Midbrain (tissue), 1 donor: ENCODE measurements around the gene ZIC4.

Experiments used
- DNase-seq: peaks from one replicate; lab custom pipeline; 2025; lab: John Stamatoyannopoulos, UW

The ZIC4 gene

DNA sequence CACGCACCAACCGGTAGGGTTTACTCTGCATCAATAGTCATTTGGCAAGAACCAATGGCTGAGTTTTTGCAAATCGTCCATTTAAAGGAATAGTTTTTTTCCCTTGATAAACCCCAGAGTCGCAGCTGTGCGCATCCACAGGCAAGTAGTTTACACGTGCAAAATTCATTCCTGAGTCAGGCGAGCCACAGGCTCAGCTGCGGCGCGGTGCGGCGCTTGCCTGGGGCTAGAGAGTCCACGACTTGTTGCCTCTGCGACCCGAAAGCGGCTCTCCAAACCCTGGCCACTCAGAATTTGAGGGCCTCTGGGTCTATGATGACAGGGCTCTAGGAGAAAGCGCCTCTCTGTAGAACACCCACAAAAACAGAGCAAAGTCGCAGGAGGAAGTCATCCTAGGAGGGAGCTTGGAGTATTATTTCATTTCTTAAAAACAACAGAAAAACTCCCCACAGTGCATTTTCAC is 36.7 kb downstream of the ZIC4 start:
- no peak for DNase-seq

DNA sequence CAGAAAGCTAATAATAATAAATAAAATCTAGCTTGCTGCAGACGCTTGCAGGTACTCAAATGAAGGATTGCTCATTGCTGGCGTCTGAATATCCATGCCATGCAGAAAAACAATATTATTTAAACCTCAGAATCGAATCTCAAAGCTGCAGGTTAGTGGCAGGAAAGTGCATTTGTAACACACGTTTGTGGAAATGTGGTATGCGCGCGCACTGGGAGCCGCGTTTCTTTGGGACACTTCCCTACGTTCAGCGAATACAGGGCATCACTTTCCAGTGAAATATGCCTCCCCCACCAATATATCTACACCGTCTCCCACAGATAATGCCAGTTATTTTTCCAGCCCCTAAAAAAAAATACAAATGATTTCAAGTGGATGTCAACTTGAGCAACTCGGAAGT is 37.1 kb downstream of the ZIC4 start:
- DNase-seq = no peak

DNA sequence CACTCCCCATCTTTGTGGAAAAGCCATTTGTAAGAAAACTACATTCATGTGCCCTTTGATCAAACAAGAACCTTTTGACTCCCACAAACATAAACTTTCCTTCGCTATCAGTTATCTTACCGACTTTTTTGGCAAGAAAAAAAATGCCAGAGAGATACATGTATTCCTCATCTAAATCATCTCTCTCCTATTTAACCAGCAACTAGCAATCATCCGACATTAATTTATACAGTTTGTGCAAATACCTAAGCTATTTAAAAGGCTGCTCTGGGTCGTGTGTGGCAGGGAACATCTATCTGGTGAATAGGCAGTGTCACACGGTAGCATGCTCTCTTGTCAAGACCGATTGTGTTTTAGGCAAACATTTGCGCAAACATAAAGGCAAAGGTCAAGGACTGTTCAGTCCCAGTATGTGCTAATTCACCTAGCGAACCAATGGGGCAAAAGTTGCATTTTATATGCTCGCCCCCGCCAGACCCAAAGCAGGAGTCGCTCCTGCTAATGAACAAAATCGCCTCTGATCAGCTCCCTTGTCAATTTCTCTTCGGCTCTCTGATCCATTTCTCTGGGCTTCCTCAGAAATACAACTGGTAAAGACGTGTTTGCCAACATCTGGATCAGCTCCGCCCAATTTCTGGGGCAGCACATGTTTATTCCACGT is 37.7 kb downstream of the ZIC4 start:
- DNase-seq = no peak

DNA sequence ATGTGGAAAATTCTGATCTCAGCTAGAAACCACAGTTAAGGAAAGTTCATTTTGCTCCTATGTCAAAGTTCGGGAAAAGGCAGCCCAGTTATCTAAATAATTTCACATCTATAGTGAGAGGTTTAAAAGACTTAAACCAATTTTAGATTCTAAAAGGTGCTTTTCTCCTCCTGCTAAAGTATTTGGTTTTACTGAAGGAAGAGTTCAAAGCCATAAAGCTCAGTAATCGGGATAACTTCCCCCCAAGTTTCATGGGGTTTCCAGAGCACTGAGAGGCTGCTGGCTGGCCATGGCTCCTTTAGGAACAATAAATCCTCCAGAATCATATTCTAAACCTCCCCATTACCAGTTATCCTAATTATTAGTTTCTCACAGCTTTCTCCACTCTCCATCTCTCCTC is 38.2 kb downstream of the ZIC4 start:
- DNase-seq = no peak

DNA sequence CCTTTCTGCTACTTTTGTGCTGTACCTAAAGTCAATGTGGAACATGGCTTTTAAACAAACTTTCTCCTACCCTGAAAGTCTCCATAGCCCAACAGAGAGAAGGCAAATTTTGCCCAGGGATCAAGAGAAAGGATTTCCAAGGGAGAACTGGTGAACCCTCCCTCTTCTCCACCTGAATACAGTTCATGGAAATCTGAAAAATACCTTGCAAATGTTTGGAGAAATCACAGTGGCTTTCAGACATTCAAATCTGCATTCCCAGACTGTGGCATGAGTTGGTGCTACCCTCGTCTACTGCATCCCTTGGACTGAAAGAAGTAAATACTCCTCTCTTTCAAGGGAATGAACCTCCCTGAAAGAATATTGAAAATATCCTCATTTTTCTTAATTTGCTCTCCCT is 38.7 kb downstream of the ZIC4 start:
- DNase-seq = no peak

DNA sequence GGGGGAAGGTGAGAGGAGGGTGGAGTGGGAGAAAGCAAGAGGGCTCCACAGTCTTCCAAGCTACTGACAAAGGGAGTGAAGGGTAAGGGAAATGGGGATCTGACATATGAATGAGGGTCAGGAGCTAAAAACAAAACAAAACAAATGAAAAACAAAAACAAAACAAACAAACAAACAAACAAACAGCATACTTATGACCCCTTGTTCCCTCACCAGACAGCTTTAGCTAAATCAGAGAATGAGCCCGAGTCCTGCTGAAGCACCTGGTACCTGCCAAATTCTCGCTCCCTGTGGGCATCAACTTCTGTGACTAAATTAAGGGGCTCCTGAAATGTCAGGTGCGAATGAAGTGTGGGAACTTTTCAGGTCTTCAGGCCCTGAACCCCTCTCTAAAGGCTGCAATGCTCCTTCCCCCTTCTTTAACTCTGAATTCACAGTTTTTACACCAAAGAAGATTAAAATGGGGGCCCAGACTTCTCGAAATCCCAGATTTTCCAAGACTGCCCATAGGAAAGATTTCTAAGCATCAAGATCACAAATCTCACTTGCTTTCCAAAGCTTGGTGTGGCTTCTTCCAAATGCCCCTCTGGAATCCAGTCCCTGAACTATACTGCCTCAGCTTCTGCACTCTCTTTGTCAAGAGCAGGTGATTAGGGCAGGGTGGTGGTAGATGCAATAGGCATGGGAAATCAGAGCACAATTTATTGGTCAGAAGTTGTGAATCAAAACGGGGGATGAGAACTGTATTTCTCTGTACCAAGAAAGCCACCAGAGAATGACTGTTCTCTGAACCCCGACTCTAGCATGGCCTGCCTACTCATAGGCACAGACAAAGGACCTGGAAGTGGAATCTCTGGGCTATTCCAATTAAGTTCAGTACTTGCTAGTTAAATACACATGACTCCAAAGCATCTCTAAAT is 40.9 kb downstream of the ZIC4 start:
- no peak for DNase-seq

DNA sequence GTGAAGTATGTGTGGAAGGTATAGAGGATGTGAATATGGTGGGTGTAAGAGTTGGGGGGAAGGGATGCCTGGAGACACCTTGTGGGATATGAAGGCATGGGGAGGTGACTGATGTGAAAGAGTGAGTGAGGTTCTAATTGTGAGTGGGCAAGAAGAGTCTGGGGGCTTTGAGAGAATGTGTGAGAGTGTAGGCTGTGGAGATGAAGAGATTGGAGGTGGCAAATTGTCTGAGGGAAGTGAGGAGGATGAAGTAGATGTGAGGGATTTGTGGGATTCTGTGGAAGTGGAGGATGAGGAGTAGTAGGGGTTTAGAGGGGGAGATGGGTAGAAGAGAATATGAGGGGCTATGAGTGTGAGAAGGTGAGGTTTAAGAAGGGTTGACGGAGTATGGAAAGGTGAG is 41.6 kb downstream of the ZIC4 start:
- no peak for DNase-seq

DNA sequence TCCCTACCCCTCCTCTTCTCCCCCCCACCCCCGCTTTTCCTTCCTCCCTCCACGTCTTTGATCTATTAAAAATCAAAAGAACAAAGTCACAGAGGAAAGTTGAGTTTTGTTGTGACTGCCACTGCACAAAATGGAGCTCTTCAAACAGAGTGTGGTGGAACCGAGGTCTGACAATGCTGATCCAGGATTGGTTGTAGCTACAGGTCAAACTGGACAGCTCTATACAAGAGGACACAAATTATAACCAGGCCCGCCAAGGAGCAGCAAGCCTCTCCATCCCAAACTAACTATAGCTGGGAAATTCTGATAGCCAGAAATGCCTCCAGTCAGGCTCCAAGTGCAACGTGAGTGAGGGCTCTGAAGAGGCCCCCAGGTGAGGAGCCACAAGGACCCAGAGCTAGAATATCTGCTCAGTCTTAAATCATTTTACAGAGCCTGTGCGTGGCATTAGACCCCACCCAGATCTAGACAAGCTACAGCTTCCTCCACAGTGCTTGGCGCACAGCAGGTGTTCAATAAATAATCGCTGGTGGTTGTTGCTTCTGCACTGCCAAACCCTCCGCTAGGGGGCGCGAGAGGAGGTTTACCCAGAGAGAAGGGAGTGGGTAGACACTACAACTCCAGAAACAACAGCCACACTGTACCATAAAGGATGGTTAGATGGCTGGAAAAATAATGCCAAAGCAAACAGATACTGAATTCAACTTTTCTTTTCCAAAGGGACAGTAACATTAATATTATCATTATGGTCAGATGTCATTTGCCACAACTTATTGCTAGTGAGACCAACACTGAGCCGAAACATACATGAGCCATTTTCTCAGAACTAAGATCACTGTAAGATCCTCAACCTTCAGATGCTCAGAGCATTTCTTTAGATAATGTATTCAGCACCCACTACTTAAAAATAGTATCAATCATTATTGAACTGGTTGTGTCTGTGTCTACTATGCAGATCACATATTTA is 44.6 kb downstream of the ZIC4 start:
- DNase-seq = peak; percentile 5

DNA sequence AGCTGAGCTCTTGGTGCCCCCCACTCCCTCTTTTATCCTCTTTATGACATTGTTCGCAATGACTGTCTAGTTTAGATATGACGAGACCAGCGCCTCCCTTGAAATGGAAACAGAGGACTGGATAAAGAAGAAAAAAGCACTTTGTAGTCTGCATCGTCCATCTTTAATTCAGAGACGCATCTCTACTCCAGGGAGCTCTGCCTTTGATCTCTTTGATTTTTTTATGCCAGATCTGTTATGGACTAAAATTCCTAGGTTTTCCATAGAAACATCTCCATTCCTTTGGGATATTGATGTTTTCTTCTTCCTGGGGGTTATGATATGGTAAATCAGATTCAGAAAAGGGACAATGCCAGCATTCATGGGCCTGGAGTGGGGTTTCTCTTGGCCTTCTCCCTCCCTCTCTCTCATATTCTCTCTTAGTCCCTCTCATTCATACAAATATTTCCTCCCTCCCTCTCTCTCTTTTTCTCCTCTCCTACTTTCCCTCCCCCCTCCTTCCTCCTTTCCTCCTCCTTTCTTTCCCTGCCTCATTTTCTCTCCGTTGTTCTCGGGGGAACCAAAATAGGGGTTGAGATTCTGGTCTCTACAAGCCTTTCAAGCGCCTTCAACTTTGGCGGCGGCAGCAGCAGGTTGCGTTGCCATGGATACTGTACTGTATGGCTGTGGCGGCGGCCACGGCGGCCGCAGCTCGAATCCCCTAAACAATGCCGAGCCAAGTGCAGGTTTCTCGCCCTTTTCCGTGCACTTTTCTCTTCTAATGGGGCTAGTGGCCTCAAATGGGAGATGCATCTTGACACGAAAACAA is 45.5 kb downstream of the ZIC4 start:
- DNase-seq = no peak

DNA sequence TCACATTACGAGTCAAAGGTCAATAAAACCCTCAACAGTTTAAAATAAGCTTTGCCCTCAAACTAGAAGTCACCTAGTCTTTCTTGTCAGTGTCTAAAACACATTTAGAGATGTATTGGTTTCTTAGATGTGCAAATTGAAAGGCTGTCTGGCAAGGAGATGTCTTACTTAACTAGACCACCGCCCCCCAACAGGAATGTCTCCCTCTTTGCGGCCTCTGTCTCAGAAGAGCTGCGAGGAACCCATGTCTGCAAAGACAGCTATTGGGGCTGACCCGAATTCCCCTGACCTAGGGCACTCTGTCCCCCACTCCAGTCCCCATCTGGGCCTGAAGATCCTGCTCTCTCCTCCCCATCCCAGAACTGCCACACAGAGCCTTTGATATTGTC is 46.3 kb downstream of the ZIC4 start:
- DNase-seq = no peak

DNA sequence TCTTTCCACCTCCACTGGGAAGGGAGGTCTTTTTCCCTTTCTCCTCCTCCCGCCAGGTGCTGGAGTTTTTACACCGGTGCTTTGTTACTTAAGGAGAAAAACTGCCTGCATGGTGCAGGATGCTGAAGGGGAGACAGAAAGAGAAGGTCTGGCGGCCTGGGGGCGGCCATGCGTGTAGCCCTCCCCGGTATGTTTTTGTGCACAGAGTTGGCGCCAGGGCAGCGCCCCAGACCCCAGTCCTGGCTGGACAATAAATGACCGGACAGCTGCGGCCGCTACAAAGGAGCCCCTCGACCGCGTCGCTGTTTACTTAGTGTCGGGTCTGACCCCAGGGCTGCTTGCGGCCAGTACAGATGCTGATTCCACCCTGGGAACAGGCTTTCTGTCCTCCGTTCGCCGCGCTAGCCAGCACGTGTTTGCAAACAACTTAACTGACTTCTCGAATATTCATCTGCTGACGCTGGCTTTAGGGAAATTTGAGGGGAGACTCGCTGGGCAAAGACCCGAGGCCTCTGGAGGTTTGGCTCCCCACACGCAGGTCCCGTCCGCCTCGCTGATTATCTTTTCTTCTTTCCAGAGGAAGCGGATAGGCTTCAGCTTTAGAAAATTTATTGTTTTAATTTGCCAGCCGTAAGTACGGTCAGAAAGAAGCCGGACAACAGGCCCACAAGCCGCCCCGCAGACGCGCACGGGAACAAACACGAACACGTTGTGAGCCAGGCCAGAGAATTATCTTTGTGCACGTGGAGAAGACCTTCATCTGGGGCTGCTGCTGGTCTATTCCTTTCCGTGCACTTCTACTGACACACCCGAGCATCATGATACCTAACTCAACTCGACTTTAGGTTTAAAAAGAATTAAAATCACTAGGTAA is 46.9 kb downstream of the ZIC4 start:
- DNase-seq = no peak

DNA sequence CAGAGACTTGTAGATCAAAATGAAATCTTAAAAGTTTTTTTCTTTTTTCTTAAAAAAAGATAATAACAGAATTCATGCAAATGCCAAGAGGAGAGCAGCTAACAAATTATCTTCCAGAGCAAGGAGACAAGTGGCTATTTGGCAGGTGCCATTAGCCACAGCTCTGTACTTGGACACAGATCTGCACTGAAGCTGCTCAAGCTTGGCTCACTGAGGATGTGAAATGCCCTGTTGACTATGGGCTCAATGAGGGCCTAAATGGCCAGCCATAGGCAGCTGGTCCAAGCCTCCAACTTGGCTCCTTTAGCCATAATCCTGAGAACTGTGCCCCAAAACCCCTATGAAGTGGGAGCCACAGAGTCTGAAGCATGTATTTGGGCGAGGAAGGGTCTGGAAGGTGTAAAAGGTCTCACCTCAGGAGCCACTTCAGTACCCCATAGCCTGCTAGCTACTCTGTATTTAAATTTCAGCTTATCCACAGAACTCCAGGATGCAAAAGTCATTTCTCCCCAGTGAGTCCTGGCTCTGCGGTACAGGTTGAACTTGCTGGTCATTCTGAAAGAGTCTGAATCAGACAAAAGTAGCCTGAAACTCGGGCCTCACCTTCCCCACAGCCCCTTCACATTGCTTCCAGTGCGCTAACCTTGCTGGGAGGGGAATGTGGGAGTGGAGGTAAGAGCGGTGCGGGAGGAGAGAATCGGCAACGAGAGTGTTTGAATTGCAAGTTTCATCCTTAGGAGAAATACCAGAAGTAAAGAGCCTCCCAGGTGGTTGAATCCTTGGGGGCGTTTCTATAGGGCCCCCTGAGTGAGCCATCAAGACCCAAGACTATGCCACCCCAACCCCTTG is 48.0 kb downstream of the ZIC4 start:
- DNase-seq = no peak

DNA sequence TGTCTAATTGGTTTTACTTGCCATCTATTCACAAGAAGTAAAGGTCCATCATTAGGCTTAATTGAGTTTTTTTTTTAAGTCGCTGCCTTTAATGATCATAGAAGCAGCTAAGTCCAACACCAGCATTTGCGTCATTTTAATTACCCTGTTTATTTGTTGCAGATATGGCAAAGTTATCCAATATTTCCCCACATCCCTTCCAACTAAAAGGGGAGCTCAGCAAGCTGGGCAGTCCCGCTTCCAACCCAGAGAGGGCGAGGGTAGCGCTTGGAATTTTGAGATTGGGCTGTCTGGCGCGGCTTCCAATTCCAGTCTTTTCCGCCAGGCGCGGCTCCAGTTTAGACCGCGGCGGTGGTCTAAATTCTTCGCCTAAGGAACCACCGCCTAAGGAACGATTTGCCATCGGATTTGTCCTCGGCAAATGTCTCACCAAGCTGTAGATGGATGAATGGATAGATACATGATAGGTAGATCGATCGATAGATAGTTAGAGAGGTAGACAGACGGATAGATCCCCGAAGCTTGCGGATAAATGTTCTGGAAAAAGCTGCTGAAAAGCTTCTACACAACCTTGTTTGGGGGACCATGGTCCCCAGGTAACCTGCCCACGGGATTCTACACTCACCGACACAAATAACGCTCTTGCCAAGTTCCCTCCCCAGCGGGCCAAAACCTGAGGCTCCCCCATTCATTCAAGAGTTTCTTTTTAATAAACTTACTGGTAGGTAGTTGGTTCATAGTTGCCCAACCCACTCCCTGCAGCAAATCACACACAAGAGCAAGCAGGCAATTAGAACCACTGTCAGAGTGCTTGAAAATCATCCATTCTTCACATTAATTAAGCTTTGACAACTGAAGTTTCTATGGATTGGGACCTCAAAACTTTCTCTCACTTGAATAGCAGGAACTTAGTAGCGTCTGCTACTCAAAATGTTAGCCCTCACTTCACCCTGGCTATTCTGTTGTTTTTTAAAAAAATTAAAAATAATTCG is 49.1 kb downstream of the ZIC4 start:
- DNase-seq = no peak

DNA sequence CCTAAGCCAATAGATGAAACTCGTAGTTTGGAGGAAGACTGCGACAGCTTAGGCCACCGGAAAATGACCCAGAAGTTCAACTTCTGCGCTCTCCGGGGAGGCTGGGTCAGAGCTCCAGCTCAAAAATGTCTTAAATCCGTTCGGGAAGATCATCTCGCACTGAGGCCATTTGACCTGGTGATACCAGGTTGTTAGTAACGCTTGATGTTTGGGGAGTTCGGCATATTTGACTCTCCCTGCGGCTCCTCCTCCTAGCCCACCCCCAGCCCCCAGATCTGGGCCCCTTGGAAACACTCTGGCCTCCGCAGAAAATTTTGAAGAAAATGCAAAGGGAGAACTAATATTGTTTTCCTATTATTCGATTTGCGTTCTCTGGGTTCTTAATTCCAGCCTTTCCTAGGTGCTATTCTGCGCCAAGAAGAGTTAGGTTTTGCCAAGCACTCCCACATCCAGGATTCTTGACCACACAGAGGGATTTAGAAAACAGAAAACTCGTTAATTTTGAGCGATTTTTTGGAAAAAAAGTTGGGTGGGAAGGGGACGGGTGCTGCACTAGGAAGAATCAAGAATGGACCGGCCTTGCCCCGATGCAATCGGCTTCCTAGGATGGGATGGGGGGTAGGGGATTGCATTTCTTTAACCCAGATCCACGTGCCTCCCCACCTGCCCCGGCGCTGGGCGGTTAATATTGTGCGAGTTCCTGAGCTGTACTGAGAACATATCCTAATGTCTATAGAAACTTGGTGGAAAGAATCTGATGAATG is 50.0 kb downstream of the ZIC4 start:
- DNase-seq = no peak

DNA sequence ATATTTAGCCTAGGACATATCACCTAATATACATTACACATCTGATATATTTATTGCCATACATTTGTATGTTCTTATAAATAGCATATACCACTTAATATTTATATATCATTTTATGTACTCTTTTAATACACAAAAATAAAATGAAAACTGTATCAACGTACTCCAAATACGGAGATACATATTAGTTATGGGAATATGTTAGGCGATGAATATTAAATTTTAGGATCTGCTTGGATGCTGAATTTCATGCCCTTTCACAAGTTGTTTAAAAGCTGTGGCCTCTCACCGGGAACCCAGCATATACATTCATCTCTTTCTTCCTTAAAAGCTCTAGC is 50.6 kb downstream of the ZIC4 start:
- DNase-seq = no peak

DNA sequence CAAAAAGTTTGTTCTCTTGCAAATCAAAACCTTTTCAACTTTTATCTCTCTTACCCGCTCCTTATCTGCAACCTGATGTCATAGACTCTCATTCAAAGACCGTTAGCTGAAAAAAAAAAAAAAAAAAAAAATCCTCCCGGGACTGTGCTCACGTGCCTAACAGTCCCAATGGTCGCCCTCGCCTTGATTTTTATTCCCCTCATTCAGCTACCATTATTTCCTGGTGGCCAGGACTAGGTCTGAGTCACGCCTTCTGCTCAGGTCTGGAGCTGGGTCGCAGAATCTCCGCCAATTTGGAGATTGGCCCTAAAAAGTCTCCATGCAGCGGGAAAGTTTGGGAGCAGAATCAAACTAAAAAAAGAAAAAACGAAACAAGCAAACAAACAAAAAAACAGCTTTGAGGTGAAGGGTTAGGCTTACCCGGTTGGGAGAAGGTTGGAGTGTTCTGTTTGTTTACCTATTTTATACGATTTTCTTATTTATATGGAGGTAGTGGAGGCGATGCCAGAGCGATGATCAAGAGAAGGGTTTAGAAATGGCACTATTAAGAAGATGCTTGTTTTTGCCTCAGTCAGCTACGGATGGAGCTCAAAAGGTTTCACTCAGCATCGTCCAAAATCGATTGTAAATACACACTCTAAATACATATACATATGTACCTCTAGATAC is 51.1 kb downstream of the ZIC4 start:
- no peak for DNase-seq

DNA sequence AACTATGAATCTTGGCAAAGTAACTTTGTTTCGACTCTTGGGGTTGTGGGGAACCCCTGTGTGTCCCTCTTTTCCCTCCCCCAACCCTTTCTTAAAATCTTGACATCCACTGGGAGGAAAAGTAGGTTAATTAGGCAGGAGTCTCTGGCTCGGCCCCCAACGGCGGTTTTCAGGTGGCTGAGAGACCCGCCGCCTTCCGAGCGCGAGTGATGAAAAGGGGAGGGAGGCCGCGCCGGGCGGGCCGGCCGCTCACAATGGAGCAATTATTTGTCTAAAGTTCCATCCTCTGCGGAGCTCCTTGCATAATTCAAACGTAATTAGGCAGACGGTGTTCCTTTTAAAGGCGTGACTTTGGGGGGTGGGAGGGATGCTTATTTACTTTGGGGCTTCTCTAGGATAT is 51.7 kb downstream of the ZIC4 start:
- DNase-seq = no peak
